IPS-NIHi7 (cell line): ENCODE measurements around the gene STT3B.
A peak's percentile ranks its signal among the peaks of the same experiment; 100 is the strongest.

Experiments used
- DNase-seq: peaks from one replicate; pipeline ENCODE4 v3.0.0; 2012; ENCODE audit warnings: mixed read lengths; ENCODE audit errors: extremely low spot score

STT3B gene

DNA sequence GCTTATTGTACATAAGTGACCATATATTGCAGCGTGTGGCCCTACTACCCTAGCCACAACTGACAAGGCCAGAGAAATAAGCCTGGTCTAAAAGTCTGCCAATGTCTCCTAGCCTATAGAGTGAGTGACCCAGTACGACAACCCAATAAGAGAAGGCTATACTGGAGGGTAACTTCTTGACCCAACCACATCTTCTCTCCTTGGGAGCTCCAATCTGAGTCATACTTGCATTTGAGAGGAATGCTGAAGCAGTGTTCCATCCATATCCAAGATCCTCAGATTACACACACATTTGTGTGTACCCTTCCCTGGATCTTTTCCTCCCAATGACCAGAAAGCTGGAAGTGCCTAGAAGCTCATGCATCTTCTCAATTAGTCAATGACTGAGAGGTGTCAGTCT is 11.3 kb upstream of the STT3B start:
- DNase-seq: no peak

- no peak for DNase-seq
Observed at GRCh38 chr3:31522152-31522551, 10.6 kb upstream of the STT3B start.

- no peak for DNase-seq
Observed at GRCh38 chr3:31523543-31523942, 9.2 kb upstream of the STT3B start.

GRCh38 chr3:31525532-31525931 is 7.2 kb upstream of the STT3B start:
- no peak for DNase-seq

GRCh38 chr3:31529421-31529820 is 3.3 kb upstream of the STT3B start:
- DNase-seq: no peak

DNA sequence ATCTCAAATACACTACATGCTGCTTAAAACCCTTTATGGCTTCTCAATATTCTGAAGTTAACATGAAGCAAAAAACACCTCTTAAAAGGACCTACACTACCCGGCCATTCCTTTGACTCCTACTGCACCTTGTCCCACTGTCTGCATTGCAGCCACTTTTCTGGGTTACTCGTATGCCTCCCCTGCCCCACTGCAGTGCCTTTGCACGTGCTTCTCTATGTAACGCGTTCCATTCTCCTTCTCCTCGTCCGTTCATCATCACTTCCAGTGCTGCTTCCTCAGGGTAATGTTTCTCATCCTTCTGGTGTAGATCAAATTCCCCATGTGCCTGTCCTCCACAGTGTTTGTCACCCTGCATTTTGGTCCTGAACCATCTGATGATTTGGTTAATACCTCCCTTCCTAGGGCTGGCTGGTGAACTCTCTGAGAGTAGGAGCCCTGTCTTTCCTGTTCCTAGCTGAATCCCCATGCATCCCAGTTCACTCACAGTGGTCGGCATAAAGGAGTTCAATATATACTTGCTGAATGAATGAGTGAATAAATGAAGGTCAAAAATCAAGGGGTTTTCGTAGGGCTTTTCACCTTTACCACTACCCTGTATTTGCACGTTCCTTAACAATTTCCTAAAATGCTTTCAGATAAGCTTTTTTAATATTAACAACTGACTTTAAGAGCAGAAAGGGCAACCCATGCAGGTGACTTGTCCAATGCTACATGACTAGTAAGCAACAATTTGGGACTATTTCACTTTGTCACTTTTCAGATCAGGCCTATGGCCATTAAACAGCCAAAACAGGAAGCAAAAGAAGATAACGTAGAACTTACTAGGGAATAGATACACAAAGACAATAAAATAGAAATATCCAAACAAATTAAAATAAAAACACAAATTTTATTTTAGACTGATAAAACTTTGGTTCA is 2.4 kb upstream of the STT3B start:
- no peak for DNase-seq

DNA sequence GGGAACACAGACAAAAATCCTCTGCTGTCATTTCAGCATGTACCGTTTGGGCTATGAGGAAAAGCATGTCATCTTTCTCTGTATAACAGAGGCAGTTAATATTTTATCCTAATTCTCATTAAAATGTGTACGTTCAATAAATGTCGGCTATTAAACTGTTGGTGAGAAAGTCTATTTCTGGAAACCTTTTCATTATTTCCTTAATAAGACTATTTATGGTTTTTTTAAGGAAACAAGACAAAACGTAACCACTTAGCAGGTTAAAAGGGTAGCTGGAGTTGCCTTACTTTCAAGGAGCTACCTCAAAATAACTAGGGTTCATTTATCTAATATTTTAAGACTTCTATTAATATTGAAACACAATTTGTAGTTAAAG is 1.8 kb upstream of the STT3B start:
- no peak for DNase-seq

DNA sequence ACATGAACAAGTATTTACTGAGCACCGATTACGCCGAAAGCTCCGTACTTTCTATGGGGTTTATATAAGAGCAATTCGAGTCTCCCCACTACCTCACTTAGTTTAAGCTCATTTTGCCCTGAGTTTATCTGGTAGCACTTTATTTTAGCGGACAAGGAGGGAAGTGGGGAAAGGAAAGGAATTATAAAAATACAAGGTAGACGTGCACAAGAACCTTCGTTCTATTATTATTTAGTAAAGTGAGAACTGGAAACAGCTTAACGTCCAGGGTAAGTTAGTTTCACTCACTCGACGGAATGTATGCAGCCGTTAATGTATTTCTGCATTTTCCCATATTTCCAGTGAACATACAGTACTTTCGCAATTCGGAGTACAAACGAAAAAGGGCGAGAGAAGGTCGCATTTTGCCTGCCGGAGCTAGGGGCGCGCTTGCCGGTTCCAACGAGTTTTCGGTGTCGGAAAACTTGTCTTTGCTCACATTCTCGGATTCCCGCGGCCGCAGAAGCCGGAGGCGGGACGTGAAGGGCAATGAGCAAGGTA is 1.2 kb upstream of the STT3B start:
- no peak for DNase-seq

DNA sequence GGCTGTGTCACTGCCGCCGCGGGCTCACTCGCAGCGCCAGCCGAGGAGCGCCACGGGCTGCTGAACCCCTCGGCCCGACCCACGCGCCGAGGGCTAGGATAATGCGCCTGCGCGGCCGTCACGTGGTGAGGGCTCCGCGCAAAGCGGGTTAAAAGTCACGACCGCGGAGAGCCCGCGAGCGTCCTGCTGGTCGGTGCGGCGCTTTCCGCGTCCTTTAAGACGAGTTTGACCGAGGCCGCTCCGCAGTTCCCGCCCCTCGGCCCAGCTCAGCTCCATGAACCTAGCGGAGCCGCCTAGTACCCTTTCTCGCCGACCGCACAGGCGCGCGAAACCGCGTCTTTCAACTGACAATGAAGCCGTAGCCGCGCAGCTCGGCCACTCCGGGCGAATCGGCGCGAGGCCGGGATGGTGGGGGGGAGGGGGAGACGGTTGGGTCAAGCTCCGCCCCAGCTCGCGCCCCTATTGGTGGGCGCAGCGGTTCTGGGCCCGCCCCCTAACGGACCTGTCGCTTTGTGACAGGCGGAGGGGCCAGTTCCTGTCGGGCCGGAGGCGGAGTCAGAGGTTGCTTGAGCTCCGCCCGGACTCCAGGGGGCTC is 636 bp upstream of the STT3B start:
- peak; percentile 99 for DNase-seq

GRCh38 chr3:31533169-31534064 is 692 bp downstream of the STT3B start:
- DNase-seq: peak; percentile 24

DNA sequence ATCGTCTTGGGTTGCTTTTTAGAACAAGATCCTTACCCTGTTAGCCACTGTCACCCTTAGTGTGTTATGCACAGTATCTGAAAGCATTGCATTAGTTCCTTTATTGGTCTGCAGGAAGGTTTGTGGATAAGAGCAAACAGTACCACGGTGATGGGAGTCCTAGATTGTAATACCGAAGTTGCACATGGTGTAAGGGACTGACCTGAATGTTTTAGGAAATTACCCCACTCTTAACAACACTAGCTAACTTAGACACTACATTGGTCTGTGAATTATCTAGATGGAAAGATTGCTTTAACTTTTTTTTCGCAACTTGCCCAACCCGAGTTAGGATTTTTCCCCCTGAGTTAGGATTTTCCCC is 1.3 kb downstream of the STT3B start:
- no peak for DNase-seq

- DNase-seq: no peak
Observed at GRCh38 chr3:31536497-31536896, 3.8 kb downstream of the STT3B start.

- DNase-seq: no peak
Observed at GRCh38 chr3:31538801-31539200, 6.1 kb downstream of the STT3B start.

GRCh38 chr3:31539275-31539674 is 6.5 kb downstream of the STT3B start:
- no peak for DNase-seq

- no peak for DNase-seq
Observed at GRCh38 chr3:31541089-31541488, 8.4 kb downstream of the STT3B start.

- DNase-seq: no peak
Observed at GRCh38 chr3:31542246-31542645, 9.5 kb downstream of the STT3B start.

DNA sequence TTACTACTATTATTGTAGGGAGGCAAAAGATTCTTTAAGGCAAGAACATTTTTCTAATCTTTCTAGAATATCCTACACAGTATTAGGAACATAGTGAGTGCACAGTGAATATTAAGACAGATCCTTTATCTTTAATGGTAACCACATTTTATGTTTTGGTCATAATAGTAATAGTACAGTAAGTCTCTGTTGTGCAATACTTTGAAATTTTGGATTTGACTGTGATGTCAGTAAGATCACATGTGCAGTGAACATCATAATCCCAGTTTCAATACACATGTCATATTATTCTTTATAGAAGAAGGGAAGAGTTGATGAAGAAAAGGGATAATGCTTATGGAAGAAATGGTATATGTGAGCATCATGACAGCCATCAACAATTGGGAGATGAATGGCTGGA is 10.7 kb downstream of the STT3B start:
- no peak for DNase-seq

- no peak for DNase-seq
Observed at GRCh38 chr3:31544634-31545033, 11.9 kb downstream of the STT3B start.

DNA sequence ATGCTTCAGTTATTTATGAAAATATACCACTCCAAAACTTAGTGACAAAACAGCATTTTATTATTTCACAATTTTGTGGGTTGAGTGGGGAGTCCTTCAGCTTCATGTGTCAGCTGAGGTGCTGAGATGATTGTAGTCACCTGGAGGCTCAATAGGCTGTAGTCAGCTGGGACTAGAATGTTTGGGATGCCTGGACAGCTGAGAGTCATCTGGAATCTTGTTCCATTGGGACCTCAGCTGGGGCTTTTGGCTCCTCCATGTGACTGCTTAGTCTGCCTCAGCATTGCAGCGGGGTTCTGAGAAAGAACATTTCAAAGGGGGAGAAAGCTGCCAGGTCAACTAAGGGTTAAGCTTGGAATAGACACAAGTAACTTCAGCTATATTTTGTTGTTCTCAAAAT is 13.4 kb downstream of the STT3B start:
- no peak for DNase-seq

GRCh38 chr3:31546725-31547124 is 14.0 kb downstream of the STT3B start:
- DNase-seq: no peak

GRCh38 chr3:31550452-31551251 is 17.9 kb downstream of the STT3B start:
- peak; percentile 18 for DNase-seq
